HCT116 (cell line): ENCODE results near the gene NAA60. TPM values are rescaled to one million over a fixed set of nuclear protein-coding genes. Genes with fewer than 3 reads are reported as not detected.

Source experiments
- ATAC-seq: fragments of 200-7000 bp; cut with Tn5 transposase; 2 replicates; pipeline ENCODE4 v1.9.1; 2020; ENCODE audit warnings: mild to moderate bottlenecking, moderate library complexity
- BruUV-seq: library from RNA; stranded (reverse); fragments of 400-500 nt; replicated peaks from 2 replicates; lab custom pipeline; 2021; lab: Mats Ljungman, UMichigan
- CTCF ChIA-PET: fragments of 300-600 bp; sonication (Branson Sonifier 250); formaldehyde crosslinking; loops from one replicate; lab custom pipeline; 2021; ENCODE audit warnings: antibody characterized with exemption; lab: Charles Lee
- POLR2A ChIA-PET: fragments of 300-600, 350-600 bp; sonication (Branson Sonifier 250); formaldehyde crosslinking; loops from one replicate; lab custom pipeline; 2021; ENCODE audit warnings: antibody characterized with exemption; lab: Charles Lee
- RAD21 ChIA-PET, 2 experiments: fragments of 300-600 bp; sonication (Branson Sonifier 250); formaldehyde crosslinking; loops; one replicate each; lab custom pipeline; 2023; ENCODE audit warnings: low total read pairs in 2 of 2; ENCODE audit not compliant: uncharacterized antibody in 2 of 2, unreplicated experiment in 2 of 2, low non-redundant PET in 1 of 2; lab: Charles Lee
- DNase-seq: peaks from one replicate; pipeline ENCODE4 v3.0.0-alpha.2; 2010; ENCODE audit warnings: low read depth, low spot score
- H2AFZ ChIP-seq: fragments of 200-600 bp; shearing (Covaris generic), sonication (generic); 2 replicates; pipeline ENCODE4 v1.6.1; 2017; ENCODE audit warnings: low read depth, mixed run types, mixed read lengths, antibody characterized with exemption, low read length; ENCODE audit not compliant: poor library complexity, severe bottlenecking
- H3K27ac ChIP-seq: 2 replicates; pipeline ENCODE4 v1.5.1; 2012; ENCODE audit warnings: low read depth, low read length
- H3K27me3 ChIP-seq: fragments of 200-600 bp; sonication (generic); 2 replicates; pipeline ENCODE4 v1.6.1; 2016; ENCODE audit warnings: mixed run types, low read length, mixed read lengths; ENCODE audit not compliant: insufficient read depth
- H3K36me3 ChIP-seq, 2 experiments: fragments of 200-500 bp in 1 of 2; fragments of 200-600 bp in 1 of 2; sonication (Bioruptor generic) in 1 of 2; sonication (generic) in 1 of 2; 2 replicates each; pipeline versions ENCODE4 v1.5.1 to v1.6.1; 2014 to 2016; ENCODE audit warnings: low read length in 2 of 2, inconsistent platforms in 1 of 2, mixed read lengths in 1 of 2, mixed run types in 1 of 2; ENCODE audit not compliant: insufficient read depth in 2 of 2, control insufficient read depth in 1 of 2
- H3K4me1 ChIP-seq, 2 experiments: fragments of 200-600 bp in 1 of 2; sonication (generic) in 1 of 2; 2 replicates each; pipeline versions ENCODE4 v1.5.1 to v1.6.1; 2012 to 2017; ENCODE audit warnings: low read length in 2 of 2, inconsistent platforms in 1 of 2, mild to moderate bottlenecking in 1 of 2, mixed read lengths in 1 of 2, mixed run types in 1 of 2, moderate library complexity in 1 of 2; ENCODE audit not compliant: insufficient read depth in 2 of 2, control insufficient read depth in 1 of 2
- H3K4me2 ChIP-seq: fragments of 200-600 bp; sonication (generic); 2 replicates; pipeline ENCODE4 v1.6.1; 2017; ENCODE audit warnings: mixed run types, low read length, mixed read lengths
- H3K4me3 ChIP-seq, 2 experiments: fragments of 200-600 bp in 1 of 2; sonication (generic) in 1 of 2; replicated peaks in 1 of 2; 2 replicates each; pipeline ENCODE4 v1.5.1; 2011 to 2016; ENCODE audit warnings: low read length in 2 of 2, control low read depth in 1 of 2, low read depth in 1 of 2, mild to moderate bottlenecking in 1 of 2, mixed read lengths in 1 of 2, mixed run types in 1 of 2
- H3K79me2 ChIP-seq: fragments of 200-600 bp; sonication (generic); 2 replicates; pipeline ENCODE4 v1.6.1; 2017; ENCODE audit warnings: mild to moderate bottlenecking, mixed run types, low read length, moderate library complexity, mixed read lengths; ENCODE audit not compliant: insufficient read depth
- H3K9ac ChIP-seq: fragments of 200-600 bp; sonication (generic); 2 replicates; pipeline ENCODE4 v1.6.1; 2016; ENCODE audit warnings: low read length, mixed read lengths
- H3K9me2 ChIP-seq: fragments of 200-600 bp; sonication (generic), shearing (Covaris generic); 2 replicates; pipeline ENCODE4 v1.6.1; 2017; ENCODE audit warnings: mixed run types, mild to moderate bottlenecking, moderate library complexity; ENCODE audit not compliant: insufficient read depth
- H3K9me3 ChIP-seq, 2 experiments: fragments of 200-500 bp in 1 of 2; fragments of 200-600 bp in 1 of 2; sonication (Bioruptor generic) in 1 of 2; sonication (generic) in 1 of 2; 2 replicates each; pipeline ENCODE4 v1.6.1; 2014 to 2017; ENCODE audit warnings: low read length in 2 of 2, mixed read lengths in 2 of 2, inconsistent platforms in 1 of 2, low read depth in 1 of 2, mild to moderate bottlenecking in 1 of 2, mixed run types in 1 of 2, moderate library complexity in 1 of 2; ENCODE audit not compliant: control insufficient read depth in 1 of 2, insufficient read depth in 1 of 2
- H4K20me1 ChIP-seq: fragments of 200-600 bp; sonication (generic), shearing (Covaris generic); 2 replicates; pipeline ENCODE4 v1.6.1; 2017; ENCODE audit warnings: mixed run types, mild to moderate bottlenecking, moderate library complexity; ENCODE audit not compliant: insufficient read depth
- ELF1 ChIP-seq: IDR thresholded peaks from 2 replicates; pipeline ENCODE4 v1.6.1; 2012; ENCODE audit warnings: low read depth, borderline replicate concordance
- EZH2 ChIP-seq: fragments of 200-600 bp; sonication (generic); IDR thresholded peaks from 2 replicates; pipeline ENCODE4 v1.6.1; 2017; ENCODE audit warnings: antibody characterized with exemption, mixed run types
- EZH2phosphoT487 ChIP-seq: fragments of 200-600 bp; IDR thresholded peaks from 2 replicates; pipeline ENCODE4 v1.6.1; 2018; ENCODE audit warnings: antibody characterized with exemption, borderline replicate concordance
- POLR2A ChIP-seq: IDR thresholded peaks from 2 replicates; pipeline ENCODE4 v1.7.0; 2011; ENCODE audit warnings: borderline replicate concordance; ENCODE audit not compliant: insufficient read depth, insufficient read length; ENCODE audit errors: extremely low read depth
- SIN3A ChIP-seq: IDR thresholded peaks from 2 replicates; pipeline ENCODE4 v1.6.1; 2012; ENCODE audit warnings: low read depth
- ZNF274 ChIP-seq: fragments of 200-500 bp; sonication (Bioruptor generic); IDR thresholded peaks from 2 replicates; pipeline ENCODE4 v1.6.1; 2014; ENCODE audit warnings: mild to moderate bottlenecking, low read depth, low read length, inconsistent platforms
- intact Hi-C: fragments of 100-400 bp; cut with micrococcal nuclease; formaldehyde crosslinking; loops from 2 replicates; pipeline ENCODE4 v1.10.0; 2022
- total RNA-seq: library from RNA; stranded (reverse); gene quantifications from one replicate; pipeline ENCODE4 v1.2.1, GENCODE V29; 2021; ENCODE audit not compliant: unreplicated experiment
- TF ChIP-seq, protein P1 (sequence below): IDR thresholded peaks from 2 replicates; pipeline ENCODE4 v1.6.1; 2012
- TF ChIP-seq, protein P2 (sequence below), 3 experiments: fragments of 200-600 bp in 1 of 3; sonication (generic) in 1 of 3; IDR thresholded peaks in 2 of 3; conservative IDR thresholded peaks in 1 of 3; 2 replicates each; pipeline ENCODE4 v1.5.1; 2012 to 2017; ENCODE audit warnings: low read depth in 2 of 3, low read length in 2 of 3, antibody characterized with exemption in 1 of 3, borderline replicate concordance in 1 of 3, control low read depth in 1 of 3, mild to moderate bottlenecking in 1 of 3, mixed read lengths in 1 of 3, mixed run types in 1 of 3, moderate library complexity in 1 of 3; ENCODE audit not compliant: insufficient read depth in 1 of 3
- TF ChIP-seq, protein P3 (sequence below): IDR thresholded peaks from 2 replicates; pipeline ENCODE4 v1.6.1; 2012; ENCODE audit warnings: low read depth
- TF ChIP-seq, protein P4 (sequence below): IDR thresholded peaks from 2 replicates; pipeline ENCODE4 v1.6.1; 2011; ENCODE audit warnings: mild to moderate bottlenecking, low read length, moderate library complexity; ENCODE audit not compliant: insufficient replicate concordance; ENCODE audit errors: extremely low read depth

The NAA60 gene
- total RNA-seq, 1 experiment from 2014 or later = 32.2 TPM

DNA sequence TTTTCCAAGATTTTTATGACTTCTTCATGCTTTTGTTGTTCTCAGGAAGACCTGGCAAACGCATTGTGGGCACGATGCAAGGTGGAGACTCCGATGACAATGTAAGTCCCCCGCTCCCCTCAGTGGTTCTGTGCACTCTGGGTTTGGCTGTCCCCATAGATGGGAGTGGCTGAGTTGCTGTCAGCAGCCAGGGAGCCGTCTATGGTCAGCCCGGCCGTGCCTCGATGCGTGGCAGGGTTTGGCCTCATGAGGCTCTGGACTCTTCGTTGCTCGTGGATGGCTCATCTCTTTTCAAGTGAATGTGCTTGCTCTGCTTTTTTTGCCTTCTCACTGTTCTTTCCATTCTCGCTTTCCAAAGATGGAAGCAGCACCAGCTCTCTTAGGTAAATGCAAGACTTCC is 89.3 kb downstream of the NAA60 start:
- intact Hi-C loops = no loop called here
- POLR2A ChIA-PET = no interaction called here
- CTCF ChIA-PET = no interaction called here
- Histone ChIP-seq H3K9me3 (no peaks in the 10 kb centered on the region), H3K9me2 (no peaks in the 10 kb centered on the region), H2AFZ (no peak overlapping the region), H3K27me3 (no peaks in the 10 kb centered on the region), H3K79me2 (no peaks in the 10 kb centered on the region), H4K20me1 (no peaks in the 10 kb centered on the region), H3K4me1 (no peaks in the 10 kb centered on the region), H3K4me3 (no peak overlapping the region), H3K9ac (no peak overlapping the region), H3K27ac (no peak overlapping the region), H3K36me3 (peaks cover 13 to 30% of the 10 kb centered on the region in 2 experiments; a peak in 3 of 4 replicates), H3K4me2 (no peak overlapping the region)
- TF ChIP-seq ZNF274 (no peak), EZH2 (no peak), POLR2A (no peak)
- TF ChIP-seq, protein P1, sequence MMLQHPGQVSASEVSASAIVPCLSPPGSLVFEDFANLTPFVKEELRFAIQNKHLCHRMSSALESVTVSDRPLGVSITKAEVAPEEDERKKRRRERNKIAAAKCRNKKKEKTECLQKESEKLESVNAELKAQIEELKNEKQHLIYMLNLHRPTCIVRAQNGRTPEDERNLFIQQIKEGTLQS = no peak
- TF ChIP-seq, protein P2, sequence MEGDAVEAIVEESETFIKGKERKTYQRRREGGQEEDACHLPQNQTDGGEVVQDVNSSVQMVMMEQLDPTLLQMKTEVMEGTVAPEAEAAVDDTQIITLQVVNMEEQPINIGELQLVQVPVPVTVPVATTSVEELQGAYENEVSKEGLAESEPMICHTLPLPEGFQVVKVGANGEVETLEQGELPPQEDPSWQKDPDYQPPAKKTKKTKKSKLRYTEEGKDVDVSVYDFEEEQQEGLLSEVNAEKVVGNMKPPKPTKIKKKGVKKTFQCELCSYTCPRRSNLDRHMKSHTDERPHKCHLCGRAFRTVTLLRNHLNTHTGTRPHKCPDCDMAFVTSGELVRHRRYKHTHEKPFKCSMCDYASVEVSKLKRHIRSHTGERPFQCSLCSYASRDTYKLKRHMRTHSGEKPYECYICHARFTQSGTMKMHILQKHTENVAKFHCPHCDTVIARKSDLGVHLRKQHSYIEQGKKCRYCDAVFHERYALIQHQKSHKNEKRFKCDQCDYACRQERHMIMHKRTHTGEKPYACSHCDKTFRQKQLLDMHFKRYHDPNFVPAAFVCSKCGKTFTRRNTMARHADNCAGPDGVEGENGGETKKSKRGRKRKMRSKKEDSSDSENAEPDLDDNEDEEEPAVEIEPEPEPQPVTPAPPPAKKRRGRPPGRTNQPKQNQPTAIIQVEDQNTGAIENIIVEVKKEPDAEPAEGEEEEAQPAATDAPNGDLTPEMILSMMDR (IDR thresholded peaks at IDR 0.05 in 2 of 3, conservative IDR thresholded peaks at IDR 0.05 in 1 of 3; ENCODE audit: borderline replicate concordance in 1 of 3, insufficient read depth in 1 of 3, low read depth in 2 of 3, low read length in 2 of 3) = no peak
- ATAC-seq (no peak), DNase-seq (no peak)
- BruUV-seq = no TSS peak
- RAD21 ChIA-PET = no interaction called here

DNA sequence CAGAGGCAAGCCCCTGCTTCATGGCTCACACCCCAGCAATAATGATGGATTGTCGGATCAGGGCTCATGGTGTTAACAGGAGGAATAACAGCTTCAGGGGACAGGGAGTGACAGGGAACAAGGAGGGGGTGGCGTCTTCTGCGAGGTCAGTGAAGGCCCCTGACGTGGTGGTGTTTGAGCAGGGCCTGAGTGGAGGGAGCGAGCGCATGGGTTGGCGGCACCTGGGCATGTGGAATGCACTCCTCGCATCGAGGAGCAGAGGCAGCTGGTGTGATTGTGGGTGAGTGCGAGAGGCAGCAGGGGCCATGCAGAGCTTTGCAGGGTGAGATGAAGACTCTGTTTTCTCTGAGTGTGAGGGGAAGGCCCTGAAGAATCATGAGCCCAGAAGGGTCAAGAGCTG is 90.6 kb downstream of the NAA60 start:
- ChIA-PET CTCF (no interaction called here), RAD21 (no interaction called here), POLR2A (no interaction called here)
- no peak overlapping the region for H3K27ac ChIP-seq
- H3K36me3 ChIP-seq = peaks cover 13 to 27% of the 10 kb centered on the region in 2 experiments; a peak in 3 of 4 replicates
- H3K27me3 ChIP-seq = no peaks in the 10 kb centered on the region
- ATAC-seq (no peak), DNase-seq (no peak)
- no peak overlapping the region for H2AFZ ChIP-seq
- H4K20me1 ChIP-seq = no peaks in the 10 kb centered on the region
- no peaks in the 10 kb centered on the region for H3K79me2 ChIP-seq
- H3K9me2 ChIP-seq = no peaks in the 10 kb centered on the region
- H3K9ac ChIP-seq = no peak overlapping the region
- H3K9me3 ChIP-seq = no peaks in the 10 kb centered on the region
- no peak overlapping the region for H3K4me2 ChIP-seq
- H3K4me3 ChIP-seq = no peak overlapping the region
- no peaks in the 10 kb centered on the region for H3K4me1 ChIP-seq
- no TSS peak for BruUV-seq
- intact Hi-C loops = no loop called here
- TF ChIP-seq, protein P3, sequence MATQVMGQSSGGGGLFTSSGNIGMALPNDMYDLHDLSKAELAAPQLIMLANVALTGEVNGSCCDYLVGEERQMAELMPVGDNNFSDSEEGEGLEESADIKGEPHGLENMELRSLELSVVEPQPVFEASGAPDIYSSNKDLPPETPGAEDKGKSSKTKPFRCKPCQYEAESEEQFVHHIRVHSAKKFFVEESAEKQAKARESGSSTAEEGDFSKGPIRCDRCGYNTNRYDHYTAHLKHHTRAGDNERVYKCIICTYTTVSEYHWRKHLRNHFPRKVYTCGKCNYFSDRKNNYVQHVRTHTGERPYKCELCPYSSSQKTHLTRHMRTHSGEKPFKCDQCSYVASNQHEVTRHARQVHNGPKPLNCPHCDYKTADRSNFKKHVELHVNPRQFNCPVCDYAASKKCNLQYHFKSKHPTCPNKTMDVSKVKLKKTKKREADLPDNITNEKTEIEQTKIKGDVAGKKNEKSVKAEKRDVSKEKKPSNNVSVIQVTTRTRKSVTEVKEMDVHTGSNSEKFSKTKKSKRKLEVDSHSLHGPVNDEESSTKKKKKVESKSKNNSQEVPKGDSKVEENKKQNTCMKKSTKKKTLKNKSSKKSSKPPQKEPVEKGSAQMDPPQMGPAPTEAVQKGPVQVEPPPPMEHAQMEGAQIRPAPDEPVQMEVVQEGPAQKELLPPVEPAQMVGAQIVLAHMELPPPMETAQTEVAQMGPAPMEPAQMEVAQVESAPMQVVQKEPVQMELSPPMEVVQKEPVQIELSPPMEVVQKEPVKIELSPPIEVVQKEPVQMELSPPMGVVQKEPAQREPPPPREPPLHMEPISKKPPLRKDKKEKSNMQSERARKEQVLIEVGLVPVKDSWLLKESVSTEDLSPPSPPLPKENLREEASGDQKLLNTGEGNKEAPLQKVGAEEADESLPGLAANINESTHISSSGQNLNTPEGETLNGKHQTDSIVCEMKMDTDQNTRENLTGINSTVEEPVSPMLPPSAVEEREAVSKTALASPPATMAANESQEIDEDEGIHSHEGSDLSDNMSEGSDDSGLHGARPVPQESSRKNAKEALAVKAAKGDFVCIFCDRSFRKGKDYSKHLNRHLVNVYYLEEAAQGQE = no peak
- TF ChIP-seq ZNF274 = no peak
- TF ChIP-seq EZH2phosphoT487 = no peak
- no peak for TF ChIP-seq SIN3A
- TF ChIP-seq, protein P4, sequence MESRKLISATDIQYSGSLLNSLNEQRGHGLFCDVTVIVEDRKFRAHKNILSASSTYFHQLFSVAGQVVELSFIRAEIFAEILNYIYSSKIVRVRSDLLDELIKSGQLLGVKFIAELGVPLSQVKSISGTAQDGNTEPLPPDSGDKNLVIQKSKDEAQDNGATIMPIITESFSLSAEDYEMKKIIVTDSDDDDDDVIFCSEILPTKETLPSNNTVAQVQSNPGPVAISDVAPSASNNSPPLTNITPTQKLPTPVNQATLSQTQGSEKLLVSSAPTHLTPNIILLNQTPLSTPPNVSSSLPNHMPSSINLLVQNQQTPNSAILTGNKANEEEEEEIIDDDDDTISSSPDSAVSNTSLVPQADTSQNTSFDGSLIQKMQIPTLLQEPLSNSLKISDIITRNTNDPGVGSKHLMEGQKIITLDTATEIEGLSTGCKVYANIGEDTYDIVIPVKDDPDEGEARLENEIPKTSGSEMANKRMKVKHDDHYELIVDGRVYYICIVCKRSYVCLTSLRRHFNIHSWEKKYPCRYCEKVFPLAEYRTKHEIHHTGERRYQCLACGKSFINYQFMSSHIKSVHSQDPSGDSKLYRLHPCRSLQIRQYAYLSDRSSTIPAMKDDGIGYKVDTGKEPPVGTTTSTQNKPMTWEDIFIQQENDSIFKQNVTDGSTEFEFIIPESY = no peak
- TF ChIP-seq ELF1 = no peak
